SKM-1 treated with dmso at 0.1 percent for 144 hours (cell line): ENCODE measurements around the gene NEU1.

Experiments
- DNase-seq: peaks from one replicate; lab custom pipeline; 2025; ENCODE audit not compliant: unreplicated experiment; lab: John Stamatoyannopoulos, UW

Gene NEU1

GRCh38 chr6:31896856-31897611 lies 34.4 kb upstream of the NEU1 start:
- DNase-seq: no peak

- DNase-seq: no peak
Observed at GRCh38 chr6:31896493-31896855, 33.9 kb upstream of the NEU1 start.

- DNase-seq: no peak
Observed at GRCh38 chr6:31892821-31893220, 30.2 kb upstream of the NEU1 start.

GRCh38 chr6:31889331-31889972 lies 26.8 kb upstream of the NEU1 start:
- peak; percentile 14 for DNase-seq

GRCh38 chr6:31888276-31889258 lies 25.9 kb upstream of the NEU1 start:
- DNase-seq: no peak

GRCh38 chr6:31887173-31888007 lies 24.8 kb upstream of the NEU1 start:
- DNase-seq: no peak

- DNase-seq: no peak
Observed at GRCh38 chr6:31886541-31886991, 23.9 kb upstream of the NEU1 start.

GRCh38 chr6:31884528-31885035 lies 22.0 kb upstream of the NEU1 start:
- DNase-seq: no peak

- DNase-seq: no peak
Observed at GRCh38 chr6:31883676-31884075, 21.1 kb upstream of the NEU1 start.

- no peak for DNase-seq
Observed at GRCh38 chr6:31882344-31882743, 19.7 kb upstream of the NEU1 start.

GRCh38 chr6:31881136-31881859 lies 18.7 kb upstream of the NEU1 start:
- no peak for DNase-seq

- no peak for DNase-seq
Observed at GRCh38 chr6:31880616-31881015, 18.0 kb upstream of the NEU1 start.

GRCh38 chr6:31879901-31880300 lies 17.3 kb upstream of the NEU1 start:
- no peak for DNase-seq

GRCh38 chr6:31879143-31879542 lies 16.5 kb upstream of the NEU1 start:
- no peak for DNase-seq

- DNase-seq: no peak
Observed at GRCh38 chr6:31878726-31879125, 16.1 kb upstream of the NEU1 start, which contains the start of gene SLC44A4. TSS of gene SLC44A4 (minus strand) at chr6:31878997. CDS start at chr6:31878980, 17 bp downstream.

- DNase-seq: no peak
Observed at GRCh38 chr6:31878222-31878621, 15.6 kb upstream of the NEU1 start.

- no peak for DNase-seq
Observed at GRCh38 chr6:31877651-31878161, 15.1 kb upstream of the NEU1 start.

- no peak for DNase-seq
Observed at GRCh38 chr6:31877125-31877650, 14.6 kb upstream of the NEU1 start.

GRCh38 chr6:31876357-31876756 lies 13.7 kb upstream of the NEU1 start:
- DNase-seq: no peak
